GM18909 (cell line): ENCODE data around the gene CRYAA.

Source experiments
- ATAC-seq: cut with Tn5 transposase; IDR thresholded peaks from one replicate; pipeline ENCODE4 v1.9.1; 2021; ENCODE audit warnings: mild to moderate bottlenecking; ENCODE audit not compliant: unreplicated experiment, poor library complexity

CRYAA gene

DNA sequence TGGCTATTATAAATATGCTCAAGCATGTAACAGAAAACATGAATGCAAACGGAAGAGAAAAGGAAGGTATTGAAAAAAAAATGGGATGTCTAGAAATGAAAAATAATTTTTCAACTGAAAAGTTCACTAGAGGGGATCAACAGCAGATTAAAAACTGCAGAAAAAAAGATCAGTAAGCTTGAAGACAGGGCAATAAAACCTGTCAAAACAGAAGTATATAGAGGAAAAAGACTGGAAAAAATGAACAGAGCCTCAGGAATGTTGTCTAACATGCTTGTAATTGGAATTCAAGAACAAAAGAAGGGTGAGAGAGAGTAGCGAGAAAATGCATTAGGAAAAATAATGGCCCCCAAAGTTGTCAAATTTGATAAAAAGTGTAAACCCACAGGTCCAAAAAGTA lies 29.6 kb downstream of the CRYAA start:
- no peak for ATAC-seq

GRCh38 chr21:43201491-43201890 lies 32.7 kb downstream of the CRYAA start:
- ATAC-seq = no peak

- no peak for ATAC-seq
These were observed 34.8 kb downstream of the CRYAA start for GRCh38 chr21:43203591-43203990.

DNA sequence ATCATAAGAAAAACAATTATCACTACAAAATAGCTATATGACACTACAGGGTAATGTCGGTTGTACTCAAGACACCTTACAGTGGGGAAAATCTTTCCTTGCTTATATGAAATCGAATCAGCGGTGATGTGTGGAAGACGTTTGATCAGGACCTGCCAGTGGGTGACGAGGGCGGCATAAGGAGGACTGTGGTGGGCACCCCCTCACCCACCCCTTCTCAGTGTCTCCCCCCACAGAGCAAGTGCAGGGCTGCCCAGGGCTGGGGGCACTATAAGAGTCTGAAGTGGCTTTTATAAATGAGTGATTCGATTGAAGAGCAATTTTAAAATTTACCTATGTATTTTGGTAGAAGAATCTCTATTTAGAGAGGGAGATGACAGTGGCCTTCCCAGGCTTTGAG lies 35.8 kb downstream of the CRYAA start:
- ATAC-seq = no peak

DNA sequence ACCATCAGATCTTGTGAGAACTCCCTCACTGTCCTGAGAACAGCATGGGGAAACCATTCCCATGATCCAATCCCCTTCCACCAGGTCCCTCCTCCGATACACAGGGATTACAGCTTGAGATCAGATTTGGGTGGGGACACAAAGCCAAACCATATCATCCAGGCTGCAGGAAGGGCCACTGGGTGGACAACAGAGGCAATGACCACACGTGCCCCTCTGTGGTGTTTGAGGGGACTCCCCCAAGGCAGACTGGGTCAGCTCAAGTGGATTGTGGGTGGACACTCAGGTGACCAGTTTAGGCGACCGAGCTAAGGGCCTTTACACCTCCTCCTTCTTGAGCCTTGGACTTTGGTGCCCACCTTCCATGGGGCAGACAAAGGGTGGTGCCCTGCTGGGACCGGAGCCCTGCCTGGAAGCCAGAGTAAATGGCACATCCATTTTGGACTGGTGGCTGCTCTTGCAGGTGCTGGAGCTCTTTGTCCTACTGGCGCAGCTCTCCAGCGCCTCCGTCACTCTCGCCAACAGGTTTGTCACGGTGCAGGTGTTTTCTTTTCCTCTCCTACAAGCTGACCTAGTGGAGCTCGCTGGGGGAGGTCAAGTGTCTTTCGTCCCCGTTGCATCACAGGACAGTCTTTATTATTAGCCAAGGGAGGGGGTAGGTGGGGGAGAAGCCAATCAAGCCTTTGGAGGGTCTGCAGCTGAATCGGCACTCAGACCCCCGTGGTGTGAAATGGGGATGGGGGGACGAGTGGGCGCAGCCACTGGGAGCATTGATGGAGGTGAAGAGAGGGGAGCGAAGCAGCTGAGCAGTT lies 37.6 kb downstream of the CRYAA start:
- no peak for ATAC-seq

DNA sequence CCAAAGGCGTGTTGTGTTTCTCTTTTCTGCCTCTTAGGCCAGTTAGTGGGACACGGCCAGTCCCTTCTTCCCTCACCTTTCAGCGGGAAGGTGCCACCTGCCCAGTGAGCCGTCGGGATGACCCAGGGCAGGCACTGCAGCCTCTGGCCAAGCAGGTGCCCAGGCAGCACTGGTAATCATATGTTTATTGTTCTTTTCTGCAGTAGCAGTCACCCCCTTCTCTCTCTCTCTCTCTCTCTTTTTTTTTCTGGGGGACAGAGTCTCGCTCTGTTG lies 38.2 kb downstream of the CRYAA start:
- ATAC-seq = no peak

GRCh38 chr21:43207868-43208267 lies 39.1 kb downstream of the CRYAA start:
- ATAC-seq = no peak

GRCh38 chr21:43208561-43209332 lies 39.9 kb downstream of the CRYAA start:
- ATAC-seq = no peak

GRCh38 chr21:43209575-43210453 lies 41.0 kb downstream of the CRYAA start:
- ATAC-seq = no peak

GRCh38 chr21:43210454-43211071 lies 41.8 kb downstream of the CRYAA start:
- no peak for ATAC-seq

GRCh38 chr21:43211072-43211759 lies 42.4 kb downstream of the CRYAA start:
- no peak for ATAC-seq

DNA sequence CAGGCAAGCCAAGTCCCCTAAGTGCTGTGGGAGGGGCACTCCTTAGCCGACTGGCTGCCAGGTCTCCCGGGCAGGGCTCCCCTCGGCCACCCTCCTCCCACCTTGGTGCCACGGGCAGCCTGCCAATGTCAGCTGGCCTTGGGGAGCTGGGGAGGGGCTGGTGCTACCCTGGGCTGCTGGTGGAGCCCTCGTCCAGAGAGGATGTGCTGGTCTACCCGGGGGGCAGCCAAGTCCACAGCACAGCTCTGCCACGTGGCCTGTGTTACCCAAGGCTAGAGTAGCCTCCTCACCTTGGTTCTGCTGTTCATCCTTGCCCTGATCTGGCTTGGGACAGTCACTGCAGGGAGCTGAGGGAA lies 42.9 kb downstream of the CRYAA start:
- no peak for ATAC-seq
